Measurements from ENCODE around the gene FNDC10.

- TF ChIP-seq POLR2A (IDR thresholded peaks at IDR 0.05) = no peak
- TF ChIP-seq, protein P1, sequence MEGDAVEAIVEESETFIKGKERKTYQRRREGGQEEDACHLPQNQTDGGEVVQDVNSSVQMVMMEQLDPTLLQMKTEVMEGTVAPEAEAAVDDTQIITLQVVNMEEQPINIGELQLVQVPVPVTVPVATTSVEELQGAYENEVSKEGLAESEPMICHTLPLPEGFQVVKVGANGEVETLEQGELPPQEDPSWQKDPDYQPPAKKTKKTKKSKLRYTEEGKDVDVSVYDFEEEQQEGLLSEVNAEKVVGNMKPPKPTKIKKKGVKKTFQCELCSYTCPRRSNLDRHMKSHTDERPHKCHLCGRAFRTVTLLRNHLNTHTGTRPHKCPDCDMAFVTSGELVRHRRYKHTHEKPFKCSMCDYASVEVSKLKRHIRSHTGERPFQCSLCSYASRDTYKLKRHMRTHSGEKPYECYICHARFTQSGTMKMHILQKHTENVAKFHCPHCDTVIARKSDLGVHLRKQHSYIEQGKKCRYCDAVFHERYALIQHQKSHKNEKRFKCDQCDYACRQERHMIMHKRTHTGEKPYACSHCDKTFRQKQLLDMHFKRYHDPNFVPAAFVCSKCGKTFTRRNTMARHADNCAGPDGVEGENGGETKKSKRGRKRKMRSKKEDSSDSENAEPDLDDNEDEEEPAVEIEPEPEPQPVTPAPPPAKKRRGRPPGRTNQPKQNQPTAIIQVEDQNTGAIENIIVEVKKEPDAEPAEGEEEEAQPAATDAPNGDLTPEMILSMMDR (IDR thresholded peaks at IDR 0.05) = no peak
Measured at GRCh38 chr1:1625824-1626206, 25.9 kb upstream of the FNDC10 start.

Data from suprapubic skin (tissue), 3 donors.